DOHH2 (cell line): ENCODE data around the gene EVC2.

Experiments used
- H3F3A ChIP-seq: fragments of 200-600 bp; sonication (generic), shearing (Covaris generic); 2 replicates; pipeline ENCODE4 v1.6.0; 2016; ENCODE audit warnings: antibody characterized with exemption, mild to moderate bottlenecking; ENCODE audit not compliant: control insufficient read depth, insufficient read depth
- H3K27ac ChIP-seq: fragments of 200-600 bp; sonication (generic); 2 replicates; pipeline ENCODE4 v1.5.1; 2014; ENCODE audit warnings: low read depth, mild to moderate bottlenecking, low read length, moderate library complexity
- H3K27me3 ChIP-seq: fragments of 200-600 bp; sonication (generic); 2 replicates; pipeline ENCODE4 v1.6.1; 2014; ENCODE audit warnings: mild to moderate bottlenecking, low read length, mixed read lengths; ENCODE audit not compliant: control insufficient read depth
- H3K36me3 ChIP-seq: fragments of 200-600 bp; sonication (generic); 2 replicates; pipeline ENCODE4 v1.6.1; 2014; ENCODE audit warnings: mild to moderate bottlenecking, low read length, moderate library complexity, mixed read lengths; ENCODE audit not compliant: control insufficient read depth
- H3K4me1 ChIP-seq: fragments of 200-600 bp; sonication (generic); 2 replicates; pipeline ENCODE4 v1.6.1; 2014; ENCODE audit warnings: mild to moderate bottlenecking, low read length, mixed read lengths; ENCODE audit not compliant: control insufficient read depth
- H3K4me2 ChIP-seq: fragments of 200-600 bp; sonication (generic); 2 replicates; pipeline ENCODE4 v1.6.0; 2014; ENCODE audit warnings: mild to moderate bottlenecking, low read length, moderate library complexity
- H3K4me3 ChIP-seq: fragments of 200-600 bp; sonication (generic); 2 replicates; pipeline ENCODE4 v1.5.1; 2014; ENCODE audit warnings: mild to moderate bottlenecking, low read length, mixed read lengths
- H3K79me2 ChIP-seq: fragments of 200-600 bp; sonication (generic); 2 replicates; pipeline ENCODE4 v1.6.1; 2014; ENCODE audit warnings: mild to moderate bottlenecking, low read length, mixed read lengths; ENCODE audit not compliant: control insufficient read depth
- H3K9me2 ChIP-seq: fragments of 200-600 bp; sonication (generic); replicated peaks from 2 replicates; pipeline ENCODE4 v1.6.1; 2014; ENCODE audit warnings: mild to moderate bottlenecking, low read length, mixed read lengths; ENCODE audit not compliant: control insufficient read depth
- H3K9me3 ChIP-seq: fragments of 200-600 bp; sonication (generic); 2 replicates; pipeline ENCODE4 v1.6.1; 2014; ENCODE audit warnings: antibody characterized with exemption, low read length, mixed read lengths; ENCODE audit not compliant: control insufficient read depth, insufficient read depth
- H4K20me1 ChIP-seq: fragments of 200-600 bp; sonication (generic); 2 replicates; pipeline ENCODE4 v1.6.0; 2014; ENCODE audit warnings: low read depth, mild to moderate bottlenecking, antibody characterized with exemption, low read length, moderate library complexity; ENCODE audit not compliant: control insufficient read depth, insufficient read depth
- EZH2phosphoT487 ChIP-seq: fragments of 200-600 bp; sonication (generic); IDR thresholded peaks from 2 replicates; pipeline ENCODE4 v1.6.1; 2017; ENCODE audit warnings: borderline replicate concordance, mild to moderate bottlenecking, antibody characterized with exemption, low read length, moderate library complexity, mixed read lengths
- TF ChIP-seq, protein P1 (sequence below): fragments of 200-600 bp; sonication (generic); IDR thresholded peaks from one replicate; pipeline ENCODE4 v1.5.1; 2014; ENCODE audit warnings: antibody characterized with exemption, mild to moderate bottlenecking, low read depth, low read length; ENCODE audit not compliant: poor library complexity, severe bottlenecking

EVC2 gene

DNA sequence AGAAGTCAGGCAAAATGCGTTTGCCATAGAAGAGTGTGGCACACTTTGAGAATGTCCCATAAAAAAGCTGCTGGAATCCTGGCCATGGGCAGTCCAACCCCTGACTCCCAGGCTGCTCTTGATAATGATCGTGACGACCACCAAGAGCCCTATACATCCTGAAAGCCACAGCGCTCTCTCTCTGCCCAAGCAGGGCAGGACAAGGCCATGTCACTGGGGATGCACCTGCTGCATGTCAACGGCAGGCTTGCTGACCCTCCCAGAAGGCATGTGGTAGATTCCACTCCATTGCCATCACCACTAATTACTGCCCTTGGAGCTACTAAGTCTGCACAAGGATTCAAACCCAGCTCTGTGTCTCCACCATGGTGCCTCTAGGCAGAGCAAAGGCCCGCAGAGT, 144.5 kb downstream of the EVC2 start:
- Histone ChIP-seq H3K4me3 (no peak overlapping the region), H4K20me1 (no peaks in the 10 kb centered on the region), H3K79me2 (no peaks in the 10 kb centered on the region), H3K27ac (no peak overlapping the region), H3K4me1 (no peaks in the 10 kb centered on the region), H3K9me3 (no peaks in the 10 kb centered on the region), H3K27me3 (no peaks in the 10 kb centered on the region), H3K36me3 (no peaks in the 10 kb centered on the region), H3F3A (no peaks in the 10 kb centered on the region), H3K4me2 (no peak overlapping the region), H3K9me2 (no peaks in the 10 kb centered on the region)
- TF ChIP-seq, protein P1, sequence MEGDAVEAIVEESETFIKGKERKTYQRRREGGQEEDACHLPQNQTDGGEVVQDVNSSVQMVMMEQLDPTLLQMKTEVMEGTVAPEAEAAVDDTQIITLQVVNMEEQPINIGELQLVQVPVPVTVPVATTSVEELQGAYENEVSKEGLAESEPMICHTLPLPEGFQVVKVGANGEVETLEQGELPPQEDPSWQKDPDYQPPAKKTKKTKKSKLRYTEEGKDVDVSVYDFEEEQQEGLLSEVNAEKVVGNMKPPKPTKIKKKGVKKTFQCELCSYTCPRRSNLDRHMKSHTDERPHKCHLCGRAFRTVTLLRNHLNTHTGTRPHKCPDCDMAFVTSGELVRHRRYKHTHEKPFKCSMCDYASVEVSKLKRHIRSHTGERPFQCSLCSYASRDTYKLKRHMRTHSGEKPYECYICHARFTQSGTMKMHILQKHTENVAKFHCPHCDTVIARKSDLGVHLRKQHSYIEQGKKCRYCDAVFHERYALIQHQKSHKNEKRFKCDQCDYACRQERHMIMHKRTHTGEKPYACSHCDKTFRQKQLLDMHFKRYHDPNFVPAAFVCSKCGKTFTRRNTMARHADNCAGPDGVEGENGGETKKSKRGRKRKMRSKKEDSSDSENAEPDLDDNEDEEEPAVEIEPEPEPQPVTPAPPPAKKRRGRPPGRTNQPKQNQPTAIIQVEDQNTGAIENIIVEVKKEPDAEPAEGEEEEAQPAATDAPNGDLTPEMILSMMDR, result no peak
- no peak for TF ChIP-seq EZH2phosphoT487

DNA sequence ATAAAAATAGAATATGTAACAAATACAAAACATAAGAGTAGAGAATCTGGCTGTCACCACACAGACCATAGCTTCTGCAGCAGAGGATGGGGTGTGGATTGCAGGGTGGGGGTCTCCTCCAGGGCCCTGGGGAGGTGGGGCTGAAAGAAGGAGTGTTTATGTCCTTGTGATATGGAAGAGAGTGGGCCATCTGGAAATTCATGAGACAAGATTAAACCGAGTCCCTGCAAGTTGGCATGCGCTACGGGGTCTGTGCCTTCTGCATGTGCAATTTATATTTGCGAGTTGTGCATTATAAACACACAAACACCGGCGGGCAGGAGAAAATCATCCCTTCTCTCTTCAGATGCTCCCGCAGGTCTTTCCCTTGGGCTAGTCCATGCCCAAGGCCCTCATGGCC, 145.9 kb downstream of the EVC2 start:
- Histone ChIP-seq H3K27ac (no peak overlapping the region), H3F3A (no peaks in the 10 kb centered on the region), H3K4me2 (no peak overlapping the region), H3K9me2 (no peaks in the 10 kb centered on the region), H3K27me3 (no peaks in the 10 kb centered on the region), H3K4me3 (no peak overlapping the region), H3K9me3 (no peaks in the 10 kb centered on the region), H3K36me3 (no peaks in the 10 kb centered on the region), H3K79me2 (no peaks in the 10 kb centered on the region), H4K20me1 (no peaks in the 10 kb centered on the region), H3K4me1 (no peaks in the 10 kb centered on the region)
- TF ChIP-seq EZH2phosphoT487, result no peak
- TF ChIP-seq, protein P1, result no peak

DNA sequence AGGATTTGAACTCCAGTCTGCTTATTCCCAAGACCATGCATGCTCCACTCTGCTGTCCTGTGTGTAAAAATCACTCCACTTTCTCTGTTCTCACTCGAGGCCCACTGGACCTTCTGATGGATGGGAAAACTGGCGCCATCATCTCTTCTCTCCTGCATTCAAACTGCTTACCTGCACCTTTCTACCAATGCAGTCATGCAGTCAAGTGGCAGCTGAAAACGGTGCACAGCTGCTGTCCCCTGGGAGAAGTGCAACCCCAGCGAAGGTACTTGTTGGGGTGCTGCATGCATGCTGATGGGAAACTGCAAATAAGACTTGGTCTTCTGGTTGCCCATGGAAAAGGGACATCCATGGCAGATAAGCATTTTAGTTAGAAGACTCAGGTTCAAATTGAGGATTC, 147.1 kb downstream of the EVC2 start:
- Histone ChIP-seq H3K27me3 (no peaks in the 10 kb centered on the region), H3K36me3 (no peaks in the 10 kb centered on the region), H3K4me2 (no peak overlapping the region), H4K20me1 (no peaks in the 10 kb centered on the region), H3K9me2 (no peaks in the 10 kb centered on the region), H3K4me3 (no peak overlapping the region), H3F3A (no peaks in the 10 kb centered on the region), H3K4me1 (no peaks in the 10 kb centered on the region), H3K9me3 (no peaks in the 10 kb centered on the region), H3K79me2 (no peaks in the 10 kb centered on the region), H3K27ac (no peak overlapping the region)
- no peak for TF ChIP-seq EZH2phosphoT487

DNA sequence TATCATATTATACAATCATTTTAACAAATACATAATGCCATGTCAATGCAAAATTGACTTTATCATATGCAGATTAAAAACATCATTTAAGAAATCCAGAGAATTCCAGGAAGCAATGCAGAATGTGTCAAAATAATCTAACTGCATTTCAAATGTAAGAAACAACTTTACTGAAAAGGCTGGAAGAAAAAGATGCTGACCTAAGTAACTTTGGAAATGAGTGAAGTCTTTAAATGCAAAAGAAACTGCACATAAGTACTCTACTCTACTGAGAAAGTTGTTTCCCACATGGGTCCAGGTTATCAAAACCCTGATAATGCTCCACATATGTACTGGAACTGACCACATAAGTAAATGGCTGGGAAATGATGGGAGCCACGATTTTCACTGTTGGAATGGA, 149.9 kb downstream of the EVC2 start:
- Histone ChIP-seq H3F3A (no peaks in the 10 kb centered on the region), H3K79me2 (no peaks in the 10 kb centered on the region), H3K27ac (no peak overlapping the region), H3K9me2 (no peaks in the 10 kb centered on the region), H3K4me3 (no peak overlapping the region), H3K27me3 (no peaks in the 10 kb centered on the region), H3K9me3 (no peaks in the 10 kb centered on the region), H3K36me3 (no peaks in the 10 kb centered on the region), H3K4me1 (no peaks in the 10 kb centered on the region), H3K4me2 (no peak overlapping the region), H4K20me1 (no peaks in the 10 kb centered on the region)
- TF ChIP-seq EZH2phosphoT487, result no peak
- TF ChIP-seq, protein P1, result no peak
